ENCODE measurements around the gene NLN. TPM values are rescaled to one million over a fixed set of nuclear protein-coding genes. Genes with fewer than 3 reads are reported as not detected.

NLN gene
- total and polyA plus RNA-seq, 2 of the 4 experiments (the other 2 are of a cell fraction): 19.1 to 37.1 TPM

DNA sequence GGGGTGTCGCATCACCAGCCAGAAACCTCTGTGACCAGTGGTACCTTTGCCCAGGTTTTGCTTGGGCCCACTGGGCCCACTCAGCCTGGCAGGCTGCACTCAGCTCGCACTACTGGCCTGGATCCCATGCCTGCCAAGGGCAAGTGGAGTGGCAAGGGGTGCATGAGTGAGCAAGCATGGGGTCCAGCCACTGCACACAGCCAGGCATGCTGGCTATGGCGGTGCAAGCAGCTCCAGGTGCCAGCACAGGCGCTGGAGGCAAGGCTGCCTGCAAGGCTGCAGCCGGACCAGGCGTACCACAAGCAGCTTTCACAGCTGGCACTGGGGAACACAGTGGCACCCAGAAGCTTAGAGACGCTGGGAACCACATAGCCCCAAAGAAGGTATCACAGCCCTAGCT, 80.1 kb downstream of the NLN start:
- Histone ChIP-seq H3K4me1 (ENCODE audit: control insufficient read depth, insufficient read depth, low read length) (peaks cover 11% of the 10 kb centered on the region), H3K18ac (ENCODE audit: low read depth, low read length) (peak overlapping the region; percentile 31), H3K4me3 (ENCODE audit: insufficient read depth, low read depth, low read length) (no peak overlapping the region), H3K36me3 (ENCODE audit: control insufficient read depth, insufficient read depth, low read length) (peaks cover 1% of the 10 kb centered on the region), H3K27me3 (ENCODE audit: control insufficient read depth, insufficient read depth, low read length) (no peaks in the 10 kb centered on the region), H3K4ac (ENCODE audit: low read depth, low read length) (peak overlapping the region; percentile 67), H2AK5ac (ENCODE audit: low read depth, low read length) (peak overlapping the region; percentile 6), H2AK9ac (replicated peaks; ENCODE audit: low read depth, low read length, poor library complexity) (peak overlapping the region; percentile 19), H3K4me2 (ENCODE audit: low read depth, low read length) (no peak overlapping the region), H3K14ac (replicated peaks; ENCODE audit: low read depth, low read length) (peak overlapping the region; percentile 53; the same call in 1 of the 2 replicates), H4K20me1 (ENCODE audit: insufficient read depth, low read length) (no peaks in the 10 kb centered on the region), H3K23ac (ENCODE audit: low read depth, low read length) (no peak overlapping the region; the same call in none of the 2 replicates), H3K79me1 (ENCODE audit: low read depth in 1 of 2, low read length in 2 of 2) (peaks cover 2 to 23% of the 10 kb centered on the region in 2 experiments; a peak in 3 of 4 replicates), H4K91ac (ENCODE audit: insufficient read depth, low read depth, low read length) (peak overlapping the region; percentile 70), H3K27ac (ENCODE audit: insufficient read depth, low read length) (no peak overlapping the region; the same call in 1 of the 2 replicates), H2BK15ac (ENCODE audit: low read depth, low read length) (peak overlapping the region; percentile 60; the same call in 1 of the 3 replicates), H4K8ac (ENCODE audit: low read depth in 2 of 2, low read length in 2 of 2) (peak overlapping the region in 1 of 2 experiments; percentile 20; a peak in 1 of 4 replicates), H2BK5ac (ENCODE audit: low read depth, low read length, poor library complexity, severe bottlenecking) (peak overlapping the region; percentile 66), H3K9me3 (ENCODE audit: control insufficient read depth, insufficient read depth, low read length) (peaks cover 2% of the 10 kb centered on the region; the same call in 1 of the 2 replicates), H2AFZ (replicated peaks; ENCODE audit: low read length, poor library complexity) (no peak overlapping the region), H3K9ac (ENCODE audit: low read depth, low read length) (no peak overlapping the region), H4K5ac (ENCODE audit: low read depth, low read length) (peak overlapping the region; percentile 46), H2BK120ac (ENCODE audit: low read depth, low read length) (peak overlapping the region; percentile 88), H3K9me1 (ENCODE audit: insufficient read depth, low read length) (peaks cover 7% of the 10 kb centered on the region), H3K56ac (ENCODE audit: extremely low read depth, insufficient read depth, low read length) (no peak overlapping the region), H2BK20ac (ENCODE audit: low read depth, low read length) (peak overlapping the region; percentile 85)
- DNase-seq (no peak), ATAC-seq (ENCODE audit: low read depth) (no peak)
- no TSS peak for BruUV-seq (replicated peaks)
- POLR2A ChIA-PET (ENCODE audit: unreplicated experiment): no interaction called here
- dilution Hi-C loops (cut with HindIII; ENCODE audit: low sequenced_read_pairs, unreplicated experiment) (no loop called here), in situ Hi-C loops (cut with MboI; ENCODE audit: low sequenced_read_pairs) (no loop called here), intact Hi-C loops (cut with micrococcal nuclease) (loop anchor here (5.0 kb wide), 2 partner anchors 40 to 125 kb away; partner anchors contain the start of gene ERBIN)
- TF ChIP-seq, protein P1, sequence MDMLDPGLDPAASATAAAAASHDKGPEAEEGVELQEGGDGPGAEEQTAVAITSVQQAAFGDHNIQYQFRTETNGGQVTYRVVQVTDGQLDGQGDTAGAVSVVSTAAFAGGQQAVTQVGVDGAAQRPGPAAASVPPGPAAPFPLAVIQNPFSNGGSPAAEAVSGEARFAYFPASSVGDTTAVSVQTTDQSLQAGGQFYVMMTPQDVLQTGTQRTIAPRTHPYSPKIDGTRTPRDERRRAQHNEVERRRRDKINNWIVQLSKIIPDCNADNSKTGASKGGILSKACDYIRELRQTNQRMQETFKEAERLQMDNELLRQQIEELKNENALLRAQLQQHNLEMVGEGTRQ (IDR thresholded peaks at IDR 0.05; ENCODE audit: low read depth, low read length): no peak
- no peak for TF ChIP-seq MXI1 (IDR thresholded peaks at IDR 0.05; ENCODE audit: borderline replicate concordance, low read depth, low read length)
- no peak for TF ChIP-seq POLR2A (IDR thresholded peaks at IDR 0.05; ENCODE audit: low read depth, low read length)
- TF ChIP-seq, protein P2, sequence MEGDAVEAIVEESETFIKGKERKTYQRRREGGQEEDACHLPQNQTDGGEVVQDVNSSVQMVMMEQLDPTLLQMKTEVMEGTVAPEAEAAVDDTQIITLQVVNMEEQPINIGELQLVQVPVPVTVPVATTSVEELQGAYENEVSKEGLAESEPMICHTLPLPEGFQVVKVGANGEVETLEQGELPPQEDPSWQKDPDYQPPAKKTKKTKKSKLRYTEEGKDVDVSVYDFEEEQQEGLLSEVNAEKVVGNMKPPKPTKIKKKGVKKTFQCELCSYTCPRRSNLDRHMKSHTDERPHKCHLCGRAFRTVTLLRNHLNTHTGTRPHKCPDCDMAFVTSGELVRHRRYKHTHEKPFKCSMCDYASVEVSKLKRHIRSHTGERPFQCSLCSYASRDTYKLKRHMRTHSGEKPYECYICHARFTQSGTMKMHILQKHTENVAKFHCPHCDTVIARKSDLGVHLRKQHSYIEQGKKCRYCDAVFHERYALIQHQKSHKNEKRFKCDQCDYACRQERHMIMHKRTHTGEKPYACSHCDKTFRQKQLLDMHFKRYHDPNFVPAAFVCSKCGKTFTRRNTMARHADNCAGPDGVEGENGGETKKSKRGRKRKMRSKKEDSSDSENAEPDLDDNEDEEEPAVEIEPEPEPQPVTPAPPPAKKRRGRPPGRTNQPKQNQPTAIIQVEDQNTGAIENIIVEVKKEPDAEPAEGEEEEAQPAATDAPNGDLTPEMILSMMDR (conservative IDR thresholded peaks at IDR 0.05; ENCODE audit: low read depth, low read length): no peak
- TF ChIP-seq SMC3 (IDR thresholded peaks at IDR 0.05; ENCODE audit: low read depth, low read length): no peak
- no peak for TF ChIP-seq FOS (IDR thresholded peaks at IDR 0.05; ENCODE audit: low read depth, low read length)
- TF ChIP-seq, protein P3, sequence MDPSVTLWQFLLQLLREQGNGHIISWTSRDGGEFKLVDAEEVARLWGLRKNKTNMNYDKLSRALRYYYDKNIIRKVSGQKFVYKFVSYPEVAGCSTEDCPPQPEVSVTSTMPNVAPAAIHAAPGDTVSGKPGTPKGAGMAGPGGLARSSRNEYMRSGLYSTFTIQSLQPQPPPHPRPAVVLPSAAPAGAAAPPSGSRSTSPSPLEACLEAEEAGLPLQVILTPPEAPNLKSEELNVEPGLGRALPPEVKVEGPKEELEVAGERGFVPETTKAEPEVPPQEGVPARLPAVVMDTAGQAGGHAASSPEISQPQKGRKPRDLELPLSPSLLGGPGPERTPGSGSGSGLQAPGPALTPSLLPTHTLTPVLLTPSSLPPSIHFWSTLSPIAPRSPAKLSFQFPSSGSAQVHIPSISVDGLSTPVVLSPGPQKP (IDR thresholded peaks at IDR 0.05; ENCODE audit: borderline replicate concordance, low read depth, low read length): no peak
- no peak for TF ChIP-seq CEBPB (IDR thresholded peaks at IDR 0.05; ENCODE audit: low read depth, low read length)
- TF ChIP-seq BHLHE40 (IDR thresholded peaks at IDR 0.05; ENCODE audit: low read depth, low read length): no peak
- WGBS, 2 experiments (ENCODE audit: extremely low coverage in 2 of 2, insufficient read length in 1 of 2): 100% methylated on average over 2 of the region's 7 CpGs; no CpG with 5 or more reads in 1 of the 2 experiments
- CTCF ChIA-PET: interaction anchor here (0.6 kb wide), 1 partner anchor 272 kb away, joined by 4 read pairs; no protein-coding TSS in a partner anchor
